AG09309 (cell line): ENCODE data around the gene ESYT1.

Experiments
- DNase-seq: peaks from one replicate; pipeline ENCODE4 v3.0.0-alpha.2; 2010; ENCODE audit warnings: low read depth
- H3K4me3 ChIP-seq: 2 replicates; pipeline ENCODE4 v1.5.1; 2011; ENCODE audit warnings: mild to moderate bottlenecking, low read depth, low read length, moderate library complexity; ENCODE audit not compliant: control insufficient read depth
- CTCF ChIP-seq: IDR thresholded peaks from 2 replicates; pipeline ENCODE4 v1.5.1; 2011; ENCODE audit warnings: mild to moderate bottlenecking, low read depth, low read length, inconsistent platforms; ENCODE audit not compliant: insufficient read depth, control insufficient read depth; ENCODE audit errors: missing control alignments

Gene ESYT1

GRCh38 chr12:56127888-56128669 lies at the start of gene ESYT1:
Gene ESYT1 (plus strand): TSS chr12:56128267. CDS start chr12:56128320, 53 bp downstream.
- no peak for TF ChIP-seq CTCF
- H3K4me3 ChIP-seq: peak within 1 kb of the TSS; percentile 95
- peak; percentile 99 for DNase-seq

GRCh38 chr12:56078427-56078826 lies 49.6 kb upstream of the ESYT1 start:
- DNase-seq: no peak
- no peak overlapping the region for H3K4me3 ChIP-seq
- TF ChIP-seq CTCF: no peak

GRCh38 chr12:56078931-56079722 lies 48.9 kb upstream of the ESYT1 start:
- peak; percentile 88 for TF ChIP-seq CTCF
- H3K4me3 ChIP-seq: peak overlapping the region; percentile 65
- DNase-seq: peak; percentile 27

- no peak for TF ChIP-seq CTCF
- peak; percentile 25 for DNase-seq
- H3K4me3 ChIP-seq: peak within 1 kb of the TSS; percentile 65
These were observed 48.1 kb upstream of the ESYT1 start, which contains the start of gene ERBB3 for GRCh38 chr12:56079723-56080555. Gene ERBB3 (plus strand): TSS chr12:56080165. CDS start chr12:56080301, 136 bp downstream.

- no peak for TF ChIP-seq CTCF
- peak overlapping the region; percentile 65 for H3K4me3 ChIP-seq
- no peak for DNase-seq
These were observed 47.4 kb upstream of the ESYT1 start for GRCh38 chr12:56080556-56081138.
